GM23338 (cell line): ENCODE data around the gene AZIN2. TPM values are rescaled to one million over a fixed set of nuclear protein-coding genes. Genes with fewer than 3 reads are reported as not detected.
A peak's percentile ranks its signal among the peaks of the same experiment; 100 is the strongest.

Experiments
- ATAC-seq: fragments of 200-7000 bp; cut with Tn5 transposase; 3 replicates; pipeline ENCODE4 v1.9.1; 2020
- DNase-seq: peaks from one replicate; pipeline ENCODE4 v3.0.0-alpha.2; 2015; ENCODE audit warnings: low spot score
- H2AFZ ChIP-seq: fragments of 200-600 bp; sonication (generic); 2 replicates; pipeline ENCODE4 v1.8.0; 2016; ENCODE audit warnings: antibody characterized with exemption, mild to moderate bottlenecking, moderate library complexity
- H3F3A ChIP-seq: fragments of 200-600 bp; sonication (generic); replicated peaks from 2 replicates; pipeline ENCODE4 v1.8.0; 2017; ENCODE audit warnings: antibody characterized with exemption, mixed run types, low read depth
- H3K27ac ChIP-seq: fragments of 200-600 bp; sonication (generic); 2 replicates; pipeline ENCODE4 v1.6.1; 2016; ENCODE audit warnings: low read depth
- H3K27me3 ChIP-seq: fragments of 200-600 bp; sonication (generic); 2 replicates; pipeline ENCODE4 v1.8.0; 2016; ENCODE audit warnings: mild to moderate bottlenecking, mixed run types, moderate library complexity; ENCODE audit not compliant: insufficient read depth
- H3K36me3 ChIP-seq: fragments of 200-600 bp; sonication (generic); 2 replicates; pipeline ENCODE4 v1.8.0; 2016; ENCODE audit warnings: mild to moderate bottlenecking; ENCODE audit not compliant: insufficient read depth
- H3K4me1 ChIP-seq: fragments of 200-600 bp; sonication (generic); 2 replicates; pipeline ENCODE4 v1.8.0; 2016; ENCODE audit warnings: mild to moderate bottlenecking, moderate library complexity; ENCODE audit not compliant: insufficient read depth
- H3K4me2 ChIP-seq: fragments of 200-600 bp; sonication (generic); 2 replicates; pipeline ENCODE4 v1.7.1; 2017; ENCODE audit warnings: mixed run types
- H3K4me3 ChIP-seq: fragments of 200-600 bp; sonication (generic); 2 replicates; pipeline ENCODE4 v1.6.1; 2016; ENCODE audit warnings: mixed run types
- H3K79me2 ChIP-seq: fragments of 200-600 bp; sonication (generic); replicated peaks from 2 replicates; pipeline ENCODE4 v1.8.0; 2017; ENCODE audit warnings: mild to moderate bottlenecking; ENCODE audit not compliant: insufficient read depth
- H3K9me2 ChIP-seq: fragments of 200-600 bp; sonication (generic); 2 replicates; pipeline ENCODE4 v1.8.0; 2017; ENCODE audit not compliant: insufficient read depth
- H4K20me1 ChIP-seq: fragments of 200-600 bp; sonication (generic); replicated peaks from 2 replicates; pipeline ENCODE4 v1.8.0; 2017; ENCODE audit warnings: mild to moderate bottlenecking; ENCODE audit not compliant: insufficient read depth
- H3K27ac Mint-ChIP-seq: 2 replicates; pipeline ENCODE4 v1.8.0; 2020; ENCODE audit warnings: inconsistent platforms, mild to moderate bottlenecking, moderate library complexity, mixed read lengths
- H3K27me3 Mint-ChIP-seq: 3 replicates; pipeline ENCODE4 v1.8.0; 2022; ENCODE audit warnings: low read depth, mild to moderate bottlenecking, moderate library complexity, mixed read lengths, inconsistent platforms; ENCODE audit not compliant: insufficient read depth, poor library complexity
- H3K36me3 Mint-ChIP-seq: 3 replicates; pipeline ENCODE4 v1.8.0; 2021; ENCODE audit warnings: low read depth, mild to moderate bottlenecking, inconsistent platforms, moderate library complexity, mixed read lengths
- H3K4me1 Mint-ChIP-seq: 3 replicates; pipeline ENCODE4 v1.8.0; 2020; ENCODE audit warnings: mild to moderate bottlenecking, inconsistent platforms, mixed read lengths
- H3K4me3 Mint-ChIP-seq: 3 replicates; pipeline ENCODE4 v1.8.0; 2021; ENCODE audit warnings: moderate library complexity, mild to moderate bottlenecking, inconsistent platforms, mixed read lengths
- H3K9me3 Mint-ChIP-seq: 3 replicates; pipeline ENCODE4 v1.8.0; 2020; ENCODE audit warnings: moderate library complexity, mild to moderate bottlenecking, inconsistent platforms, mixed read lengths
- CREB1 ChIP-seq: fragments of 250-450 bp; sonication (Bioruptor Pico); IDR thresholded peaks from 2 replicates; pipeline ENCODE4 v1.5.0; 2020; ENCODE audit warnings: low read depth, mild to moderate bottlenecking, moderate library complexity
- CTCF ChIP-seq, 2 experiments: fragments of 200-600 bp in 1 of 2; sonication (generic) in 1 of 2; conservative IDR thresholded peaks; 2 replicates each; pipeline versions ENCODE4 v1.5.1 to v1.6.1; 2016 to 2017; ENCODE audit warnings: antibody characterized with exemption in 2 of 2, low read depth in 2 of 2, mild to moderate bottlenecking in 2 of 2, moderate library complexity in 1 of 2
- ETS1 ChIP-seq: IDR thresholded peaks from 2 replicates; pipeline ENCODE4 v1.6.1; 2016; ENCODE audit warnings: antibody characterized with exemption
- EZH2phosphoT487 ChIP-seq: fragments of 200-600 bp; sonication (generic); IDR thresholded peaks from one replicate; pipeline ENCODE4 v1.8.1; 2018; ENCODE audit warnings: antibody characterized with exemption; ENCODE audit not compliant: unreplicated experiment
- JUNB ChIP-seq: IDR thresholded peaks from one replicate; pipeline ENCODE4 v1.6.1; 2016; ENCODE audit warnings: antibody characterized with exemption; ENCODE audit not compliant: unreplicated experiment
- NANOG ChIP-seq: IDR thresholded peaks from 2 replicates; pipeline ENCODE4 v1.6.1; 2016; ENCODE audit warnings: antibody characterized with exemption, borderline replicate concordance
- POLR2AphosphoS5 ChIP-seq: IDR thresholded peaks from 2 replicates; pipeline ENCODE4 v1.6.1; 2016; ENCODE audit warnings: antibody characterized with exemption, low read depth
- REST ChIP-seq: IDR thresholded peaks from one replicate; pipeline ENCODE4 v1.6.1; 2018; ENCODE audit warnings: antibody characterized with exemption; ENCODE audit not compliant: unreplicated experiment
- STAT1 ChIP-seq: IDR thresholded peaks from one replicate; pipeline ENCODE4 v1.6.1; 2016; ENCODE audit warnings: antibody characterized with exemption; ENCODE audit not compliant: unreplicated experiment
- ZNF114 ChIP-seq: fragments of 250-450 bp; sonication (Bioruptor Pico); IDR thresholded peaks from 2 replicates; pipeline ENCODE4 v1.5.0; 2020; ENCODE audit warnings: mild to moderate bottlenecking, moderate library complexity
- ZNF331 ChIP-seq: fragments of 250-450 bp; sonication (Bioruptor Pico); IDR thresholded peaks from 2 replicates; pipeline ENCODE4 v1.5.0; 2020; ENCODE audit warnings: low read depth, mild to moderate bottlenecking, moderate library complexity
- ZNF462 ChIP-seq: fragments of 250-450 bp; sonication (Bioruptor Pico); IDR thresholded peaks from 2 replicates; pipeline ENCODE4 v1.5.0; 2020; ENCODE audit warnings: mild to moderate bottlenecking, moderate library complexity
- polyA plus RNA-seq: library from polyadenylated mRNA; unstranded; fragments of >200 nt; fragmentation: Nextera tagmentation; extraction: Ambion mirVana; gene quantifications from 2 replicates; pipeline ENCODE4 v1.2.1, GENCODE V29; 2016
- total RNA-seq: library from RNA; depleted of rRNA; stranded (reverse); fragments of >200 nt; shearing (Covaris generic); gene quantifications from 2 replicates; pipeline ENCODE4 v1.2.3, GENCODE V29; 2014

Gene AZIN2
- total and polyA plus RNA-seq, 2 experiments from 2014 or later: 0.37 to 1.2 TPM

GRCh38 chr1:33159577-33159976 is 78.6 kb downstream of the AZIN2 start (continued):
- no peak for TF ChIP-seq EZH2phosphoT487
- TF ChIP-seq ZNF114 (CRISPR knock-in tag): no peak
- no peak for TF ChIP-seq ZNF331 (CRISPR knock-in tag)

- Histone ChIP-seq H3K79me2 (no peaks in the 10 kb centered on the region), H3K9me2 (no peaks in the 10 kb centered on the region), H3K4me1 (peaks cover 40% of the 10 kb centered on the region), H3K27me3 (no peaks in the 10 kb centered on the region), H3K4me3 (no peak overlapping the region), H3K27ac (no peak overlapping the region), H3K4me2 (no peak overlapping the region), H4K20me1 (no peaks in the 10 kb centered on the region), H2AFZ (no peak overlapping the region), H3K36me3 (no peaks in the 10 kb centered on the region), H3F3A (no peaks in the 10 kb centered on the region)
- ATAC-seq: peak; percentile 50
- H3K27ac Mint-ChIP-seq: 0 out of 2 replicates have a peak overlapping the region, but pooled peaks have one; percentile 5
- peaks cover 5% of the 10 kb centered on the region; the same call in 2 of the 3 replicates for H3K9me3 Mint-ChIP-seq
- H3K36me3 Mint-ChIP-seq: peaks cover 20% of the 10 kb centered on the region
- TF ChIP-seq ZNF462 (CRISPR knock-in tag): no peak
- TF ChIP-seq CTCF (conservative IDR thresholded peaks at IDR 0.05; ENCODE audit: low read depth in 2 of 2): no peak
- TF ChIP-seq CREB1 (CRISPR knock-in tag): no peak
- no peak for TF ChIP-seq ZNF114 (CRISPR knock-in tag)
- no peak for TF ChIP-seq EZH2phosphoT487
- no peak for TF ChIP-seq POLR2AphosphoS5
- TF ChIP-seq NANOG: no peak
- TF ChIP-seq JUNB: no peak
- no peak for TF ChIP-seq ETS1
- TF ChIP-seq REST: no peak
- no peak for TF ChIP-seq ZNF331 (CRISPR knock-in tag)
- no peak for TF ChIP-seq STAT1
- peaks cover 51% of the 10 kb centered on the region for H3K4me1 Mint-ChIP-seq
- no peak for DNase-seq
- H3K27me3 Mint-ChIP-seq: peaks cover 6% of the 10 kb centered on the region
- no peak overlapping the region for H3K4me3 Mint-ChIP-seq
Measured at GRCh38 chr1:33161061-33161681, 80.2 kb downstream of the AZIN2 start.
